Measurements from ENCODE around the gene HTR4. TPM values are rescaled to one million over a fixed set of nuclear protein-coding genes. Genes with fewer than 3 reads are reported as not detected.

Gene HTR4
- total RNA-seq, 6 experiments from 2014 or later: not detected

DNA sequence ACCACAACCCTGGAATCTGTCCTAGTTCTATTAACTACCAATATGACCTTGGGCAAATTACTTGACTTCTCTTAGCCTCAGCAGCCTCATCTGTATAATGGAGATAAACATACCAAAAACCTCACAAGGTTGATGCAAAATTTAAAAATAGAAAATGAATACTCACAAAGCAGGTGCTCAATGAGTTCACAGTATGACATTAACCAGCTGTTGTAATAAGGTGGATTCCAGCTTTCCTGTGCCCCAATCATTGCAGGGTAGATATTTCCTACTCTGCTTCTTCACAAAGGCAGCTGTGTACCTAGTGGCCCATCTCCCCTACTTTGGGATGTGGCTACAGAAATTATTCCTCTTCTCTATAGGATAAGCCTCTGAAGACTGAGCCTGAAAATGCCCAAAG lies 8.8 kb downstream of the HTR4 start:
- Mint-ChIP-seq H3K9me3 (no peaks in the 10 kb centered on the region), H3K4me1 (ENCODE audit: low read depth) (no peaks in the 10 kb centered on the region), H3K4me3 (no peak overlapping the region), H3K27ac (no peak overlapping the region), H3K36me3 (ENCODE audit: low read depth) (no peaks in the 10 kb centered on the region), H3K27me3 (ENCODE audit: insufficient read depth) (no peaks in the 10 kb centered on the region; the same call in none of the 2 replicates)
- DNase-seq: no peak
- TF ChIP-seq, protein P1, sequence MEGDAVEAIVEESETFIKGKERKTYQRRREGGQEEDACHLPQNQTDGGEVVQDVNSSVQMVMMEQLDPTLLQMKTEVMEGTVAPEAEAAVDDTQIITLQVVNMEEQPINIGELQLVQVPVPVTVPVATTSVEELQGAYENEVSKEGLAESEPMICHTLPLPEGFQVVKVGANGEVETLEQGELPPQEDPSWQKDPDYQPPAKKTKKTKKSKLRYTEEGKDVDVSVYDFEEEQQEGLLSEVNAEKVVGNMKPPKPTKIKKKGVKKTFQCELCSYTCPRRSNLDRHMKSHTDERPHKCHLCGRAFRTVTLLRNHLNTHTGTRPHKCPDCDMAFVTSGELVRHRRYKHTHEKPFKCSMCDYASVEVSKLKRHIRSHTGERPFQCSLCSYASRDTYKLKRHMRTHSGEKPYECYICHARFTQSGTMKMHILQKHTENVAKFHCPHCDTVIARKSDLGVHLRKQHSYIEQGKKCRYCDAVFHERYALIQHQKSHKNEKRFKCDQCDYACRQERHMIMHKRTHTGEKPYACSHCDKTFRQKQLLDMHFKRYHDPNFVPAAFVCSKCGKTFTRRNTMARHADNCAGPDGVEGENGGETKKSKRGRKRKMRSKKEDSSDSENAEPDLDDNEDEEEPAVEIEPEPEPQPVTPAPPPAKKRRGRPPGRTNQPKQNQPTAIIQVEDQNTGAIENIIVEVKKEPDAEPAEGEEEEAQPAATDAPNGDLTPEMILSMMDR (IDR thresholded peaks at IDR 0.05): no peak

DNA sequence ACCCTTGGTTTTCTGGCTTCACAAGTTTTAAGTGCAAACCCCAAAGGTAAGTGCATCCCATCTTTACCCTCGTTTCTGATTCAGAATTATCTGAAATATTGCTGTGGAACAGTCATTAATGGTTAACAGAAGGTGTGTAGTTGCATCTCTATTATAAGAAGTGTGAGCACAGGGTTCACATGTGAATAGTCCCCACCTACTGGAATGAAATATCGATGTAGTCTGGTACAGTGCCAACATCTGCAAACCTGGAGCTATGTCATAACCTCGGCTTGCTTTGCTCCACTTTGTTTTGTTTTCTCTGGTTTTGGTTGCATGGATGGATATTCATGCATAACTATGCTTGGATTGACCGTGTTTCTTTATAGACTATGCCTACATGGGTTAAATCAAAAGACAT lies 12.6 kb downstream of the HTR4 start:
- H3K36me3 Mint-ChIP-seq (ENCODE audit: low read depth): no peaks in the 10 kb centered on the region
- H3K27me3 Mint-ChIP-seq (ENCODE audit: insufficient read depth): peaks cover 3% of the 10 kb centered on the region; the same call in 1 of the 2 replicates
- TF ChIP-seq, protein P1 (IDR thresholded peaks at IDR 0.05): no peak
- no peak overlapping the region for H3K4me3 Mint-ChIP-seq
- H3K27ac Mint-ChIP-seq: no peak overlapping the region
- no peaks in the 10 kb centered on the region for H3K4me1 Mint-ChIP-seq (ENCODE audit: low read depth)
- no peak for DNase-seq
- no peaks in the 10 kb centered on the region for H3K9me3 Mint-ChIP-seq

DNA sequence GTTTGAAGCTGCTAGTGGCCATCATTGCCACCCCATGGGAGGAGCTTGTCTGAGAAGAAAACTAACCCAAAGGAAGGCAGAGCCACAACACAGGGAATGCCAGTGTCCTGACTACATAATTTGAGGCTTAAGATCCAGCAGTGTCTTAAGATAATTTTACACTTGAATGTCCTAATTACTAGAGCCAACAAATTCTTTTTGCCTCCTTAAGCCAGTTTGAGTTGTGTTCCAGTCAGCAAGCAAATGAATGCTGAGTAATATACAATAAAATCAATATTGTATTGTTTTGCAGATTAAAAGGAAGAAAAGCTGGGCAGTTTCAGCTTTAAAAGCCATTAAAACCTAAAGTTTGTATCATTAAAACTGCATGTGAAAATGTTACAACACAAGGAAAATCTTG lies 13.9 kb downstream of the HTR4 start:
- Mint-ChIP-seq H3K27me3 (ENCODE audit: insufficient read depth) (peaks cover 3% of the 10 kb centered on the region; the same call in 1 of the 2 replicates), H3K9me3 (no peaks in the 10 kb centered on the region), H3K36me3 (ENCODE audit: low read depth) (no peaks in the 10 kb centered on the region), H3K4me1 (ENCODE audit: low read depth) (no peaks in the 10 kb centered on the region), H3K4me3 (no peak overlapping the region), H3K27ac (no peak overlapping the region)
- TF ChIP-seq, protein P1 (IDR thresholded peaks at IDR 0.05): no peak
- DNase-seq: no peak

DNA sequence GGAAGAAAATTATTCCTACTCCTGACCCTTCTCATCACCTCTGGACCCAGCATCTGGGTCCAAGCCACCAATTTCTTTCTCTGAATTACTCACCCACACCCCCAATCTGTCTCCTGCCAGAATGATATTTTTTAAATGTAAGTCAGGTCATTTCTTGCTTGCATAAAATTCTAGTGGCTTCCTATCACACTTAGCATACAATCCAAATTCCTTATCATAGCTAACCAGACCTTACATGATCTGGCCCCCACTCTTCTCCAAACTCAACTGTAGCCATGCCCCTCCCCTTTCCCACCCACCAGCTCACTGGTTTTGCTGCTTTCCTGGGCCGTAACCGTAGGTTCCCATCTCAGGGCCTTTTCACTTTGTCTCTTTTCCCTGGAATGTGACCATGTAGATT lies 15.2 kb downstream of the HTR4 start:
- Mint-ChIP-seq H3K27ac (no peak overlapping the region), H3K36me3 (ENCODE audit: low read depth) (no peaks in the 10 kb centered on the region), H3K4me3 (no peak overlapping the region), H3K27me3 (ENCODE audit: insufficient read depth) (peaks cover 3% of the 10 kb centered on the region; the same call in 1 of the 2 replicates), H3K9me3 (no peaks in the 10 kb centered on the region), H3K4me1 (ENCODE audit: low read depth) (no peaks in the 10 kb centered on the region)
- DNase-seq: no peak
- TF ChIP-seq, protein P1 (IDR thresholded peaks at IDR 0.05): no peak

DNA sequence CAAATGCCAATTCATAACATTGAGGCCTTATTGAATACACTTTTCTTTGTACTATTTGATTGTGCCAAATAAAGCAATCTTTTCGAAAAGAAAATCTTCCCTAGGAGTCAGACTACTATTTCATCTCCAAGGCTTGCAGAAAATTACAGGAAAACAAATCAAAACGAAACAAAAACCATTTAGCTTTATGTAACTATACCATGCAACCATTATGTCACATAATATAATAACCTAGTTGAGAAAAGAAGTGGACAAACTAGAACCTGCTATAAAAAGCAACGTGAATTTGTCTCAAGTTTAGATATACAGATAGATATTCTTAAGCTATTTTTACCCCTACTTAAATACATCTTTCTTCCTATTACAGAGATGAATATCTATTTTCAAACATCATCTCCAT lies 18.0 kb downstream of the HTR4 start:
- H3K27ac Mint-ChIP-seq: no peak overlapping the region
- peaks cover 3% of the 10 kb centered on the region; the same call in 1 of the 2 replicates for H3K27me3 Mint-ChIP-seq (ENCODE audit: insufficient read depth)
- TF ChIP-seq, protein P1 (IDR thresholded peaks at IDR 0.05): no peak

More for the DNA sequence above, 18.0 kb downstream of the HTR4 start:
- H3K36me3 Mint-ChIP-seq (ENCODE audit: low read depth): no peaks in the 10 kb centered on the region
- H3K4me1 Mint-ChIP-seq (ENCODE audit: low read depth): no peaks in the 10 kb centered on the region
- no peaks in the 10 kb centered on the region for H3K9me3 Mint-ChIP-seq
- no peak overlapping the region for H3K4me3 Mint-ChIP-seq
- DNase-seq: no peak
